OCI-LY3 (cell line): Measurements from ENCODE around the gene ETDC.

ENCODE experiments used
- H2AFZ ChIP-seq: fragments of 200-600, 300-600 bp; shearing (Covaris generic); 2 replicates; pipeline ENCODE4 v1.6.0; 2014; ENCODE audit warnings: antibody characterized with exemption, low read depth, low read length
- H3K27ac ChIP-seq: fragments of 200-600, 300-600 bp; sonication (generic); 2 replicates; pipeline ENCODE4 v1.5.1; 2014; ENCODE audit warnings: mild to moderate bottlenecking, low read length, moderate library complexity, mixed read lengths
- H3K27me3 ChIP-seq: fragments of 200-600, 300-600 bp; sonication (generic); 2 replicates; pipeline ENCODE4 v1.6.1; 2014; ENCODE audit warnings: low read depth, low read length, mixed read lengths
- H3K36me3 ChIP-seq: fragments of 200-600, 300-600 bp; sonication (generic); replicated peaks from 2 replicates; pipeline ENCODE3; 2014; ENCODE audit warnings: low read depth, low read length, mixed read lengths
- H3K4me1 ChIP-seq: fragments of 300-600, 200-600 bp; sonication (generic); 2 replicates; pipeline ENCODE4 v1.6.1; 2014; ENCODE audit warnings: low read length, mixed read lengths
- H3K4me2 ChIP-seq: fragments of 200-600, 300-600 bp; sonication (generic); 2 replicates; pipeline ENCODE4 v1.6.1; 2014; ENCODE audit warnings: low read length, mixed read lengths
- H3K4me3 ChIP-seq: fragments of 300-600, 200-600 bp; sonication (generic); 2 replicates; pipeline ENCODE4 v1.5.1; 2014; ENCODE audit warnings: antibody characterized with exemption, mild to moderate bottlenecking, low read length, moderate library complexity
- H3K79me2 ChIP-seq: fragments of 300-600, 200-600 bp; shearing (Covaris generic); 2 replicates; pipeline ENCODE4 v1.6.1; 2014; ENCODE audit warnings: mild to moderate bottlenecking, low read length, mixed read lengths
- H3K9ac ChIP-seq: fragments of 300-600, 200-600 bp; shearing (Covaris generic); 2 replicates; pipeline ENCODE4 v1.6.0; 2014; ENCODE audit warnings: mild to moderate bottlenecking, low read length, moderate library complexity
- H3K9me3 ChIP-seq: fragments of 200-600, 300-600 bp; shearing (Covaris generic); 2 replicates; pipeline ENCODE4 v1.6.1; 2014; ENCODE audit warnings: low read length, mixed read lengths; ENCODE audit not compliant: insufficient read depth
- H4K20me1 ChIP-seq: fragments of 200-600, 300-600 bp; sonication (generic); 2 replicates; pipeline ENCODE4 v1.6.1; 2016; ENCODE audit warnings: low read length, mixed read lengths; ENCODE audit not compliant: insufficient read depth
- CTCF ChIP-seq: fragments of 200-600, 300-600 bp; sonication (generic); IDR thresholded peaks from 2 replicates; pipeline ENCODE4 v1.5.1; 2014; ENCODE audit warnings: antibody characterized with exemption, low read length, low read depth
- EZH2phosphoT487 ChIP-seq: fragments of 200-600 bp; shearing (Covaris generic); IDR thresholded peaks from 2 replicates; pipeline ENCODE4 v1.6.1; 2018; ENCODE audit warnings: antibody characterized with exemption, mixed run types, low read depth

ETDC gene

GRCh38 chrX:135275973-135276372 is 33.3 kb upstream of the ETDC start:
- Histone ChIP-seq H3K27me3 (no peaks in the 10 kb centered on the region), H2AFZ (no peak overlapping the region), H3K36me3 (no peaks in the 10 kb centered on the region), H3K4me3 (no peak overlapping the region), H4K20me1 (no peaks in the 10 kb centered on the region), H3K27ac (no peak overlapping the region), H3K9me3 (no peaks in the 10 kb centered on the region), H3K79me2 (no peaks in the 10 kb centered on the region), H3K9ac (no peak overlapping the region), H3K4me2 (no peak overlapping the region; the same call in 1 of the 2 replicates), H3K4me1 (peaks cover 8% of the 10 kb centered on the region)
- TF ChIP-seq CTCF = no peak
- no peak for TF ChIP-seq EZH2phosphoT487

- Histone ChIP-seq H3K36me3 (peaks cover 16% of the 10 kb centered on the region), H3K4me3 (no peak overlapping the region), H3K27ac (no peak overlapping the region), H3K4me2 (no peak overlapping the region), H3K9me3 (no peaks in the 10 kb centered on the region), H4K20me1 (no peaks in the 10 kb centered on the region), H3K4me1 (no peaks in the 10 kb centered on the region), H3K79me2 (no peaks in the 10 kb centered on the region), H2AFZ (no peak overlapping the region), H3K27me3 (no peaks in the 10 kb centered on the region), H3K9ac (no peak overlapping the region)
- TF ChIP-seq EZH2phosphoT487 = no peak
These were observed 21.9 kb upstream of the ETDC start for GRCh38 chrX:135287266-135287823.

- Histone ChIP-seq H3K9ac (no peak overlapping the region), H3K4me2 (no peak overlapping the region), H4K20me1 (no peaks in the 10 kb centered on the region), H3K36me3 (no peaks in the 10 kb centered on the region), H3K9me3 (no peaks in the 10 kb centered on the region), H3K27me3 (no peaks in the 10 kb centered on the region), H3K4me3 (no peak overlapping the region), H3K4me1 (no peaks in the 10 kb centered on the region), H3K79me2 (no peaks in the 10 kb centered on the region), H3K27ac (no peak overlapping the region), H2AFZ (no peak overlapping the region)
- no peak for TF ChIP-seq EZH2phosphoT487
- no peak for TF ChIP-seq CTCF
These were observed 13.9 kb upstream of the ETDC start for GRCh38 chrX:135295238-135295943.

GRCh38 chrX:135295944-135296305 is 13.4 kb upstream of the ETDC start:
- no peak overlapping the region for H3K27ac ChIP-seq
- H3K27me3 ChIP-seq = no peaks in the 10 kb centered on the region
- no peak overlapping the region for H2AFZ ChIP-seq
- no peaks in the 10 kb centered on the region for H3K79me2 ChIP-seq
- H3K9ac ChIP-seq = no peak overlapping the region
- no peaks in the 10 kb centered on the region for H3K4me1 ChIP-seq
- no peaks in the 10 kb centered on the region for H3K36me3 ChIP-seq
- TF ChIP-seq CTCF (no peak), EZH2phosphoT487 (no peak)
- no peak overlapping the region for H3K4me3 ChIP-seq
- H4K20me1 ChIP-seq = no peaks in the 10 kb centered on the region
- no peaks in the 10 kb centered on the region for H3K9me3 ChIP-seq
- H3K4me2 ChIP-seq = no peak overlapping the region
